Fibroblast of the aortic adventitia (primary cell): Measurements from ENCODE around the gene LOXL4. TPM values are rescaled to one million over a fixed set of nuclear protein-coding genes. Genes with fewer than 3 reads are reported as not detected.

ENCODE experiments used
- DNase-seq: peaks from one replicate; pipeline ENCODE4 v3.0.0-alpha.2; 2010; ENCODE audit warnings: low read depth
- H3K4me3 ChIP-seq: 2 replicates; pipeline ENCODE4 v1.5.1; 2011; ENCODE audit warnings: low read depth, mild to moderate bottlenecking, control low read depth, low read length, moderate library complexity
- CTCF ChIP-seq: IDR thresholded peaks from 2 replicates; pipeline ENCODE4 v1.5.1; 2011; ENCODE audit warnings: mild to moderate bottlenecking, low read length, control low read depth, inconsistent platforms; ENCODE audit not compliant: insufficient read depth
- total RNA-seq: library from RNA; depleted of rRNA; stranded (reverse); fragments of >200 nt; gene quantifications from 2 replicates; pipeline ENCODE4 v1.2.3, GENCODE V29; 2012; ENCODE audit warnings: low replicate concordance

The LOXL4 gene
- total RNA-seq, 1 donor: 62.5 TPM

GRCh38 chr10:98260350-98260749 is 7.6 kb downstream of the LOXL4 start:
- no peak for DNase-seq
- TF ChIP-seq CTCF: no peak

GRCh38 chr10:98259606-98260315 is 8.2 kb downstream of the LOXL4 start:
- no peak for TF ChIP-seq CTCF
- no peak overlapping the region for H3K4me3 ChIP-seq
- DNase-seq: no peak

More at GRCh38 chr10:98260350-98260749, 7.6 kb downstream of the LOXL4 start:
- H3K4me3 ChIP-seq: no peak overlapping the region

- no peak for TF ChIP-seq CTCF
- no peak for DNase-seq
- no peak overlapping the region for H3K4me3 ChIP-seq
These were observed 9.1 kb downstream of the LOXL4 start for GRCh38 chr10:98258683-98259454.

GRCh38 chr10:98257961-98258360 is 10.0 kb downstream of the LOXL4 start:
- DNase-seq: no peak
- TF ChIP-seq CTCF: no peak
- H3K4me3 ChIP-seq: no peak overlapping the region

- no peak overlapping the region for H3K4me3 ChIP-seq
- DNase-seq: no peak
- no peak for TF ChIP-seq CTCF
These were observed 10.8 kb downstream of the LOXL4 start for GRCh38 chr10:98257198-98257597.

- no peak overlapping the region for H3K4me3 ChIP-seq
- no peak for DNase-seq
These were observed 11.3 kb downstream of the LOXL4 start for GRCh38 chr10:98256692-98257091.

More at GRCh38 chr10:98256692-98257091, 11.3 kb downstream of the LOXL4 start:
- TF ChIP-seq CTCF: no peak
